HG02981 (cell line): ENCODE results near the gene JKAMP.
A peak's percentile ranks its signal among the peaks of the same experiment; 100 is the strongest.

Experiments
- ATAC-seq: cut with Tn5 transposase; IDR thresholded peaks from one replicate; pipeline ENCODE4 v1.9.1; 2021; ENCODE audit warnings: mild to moderate bottlenecking, moderate library complexity; ENCODE audit not compliant: unreplicated experiment

The JKAMP gene

DNA sequence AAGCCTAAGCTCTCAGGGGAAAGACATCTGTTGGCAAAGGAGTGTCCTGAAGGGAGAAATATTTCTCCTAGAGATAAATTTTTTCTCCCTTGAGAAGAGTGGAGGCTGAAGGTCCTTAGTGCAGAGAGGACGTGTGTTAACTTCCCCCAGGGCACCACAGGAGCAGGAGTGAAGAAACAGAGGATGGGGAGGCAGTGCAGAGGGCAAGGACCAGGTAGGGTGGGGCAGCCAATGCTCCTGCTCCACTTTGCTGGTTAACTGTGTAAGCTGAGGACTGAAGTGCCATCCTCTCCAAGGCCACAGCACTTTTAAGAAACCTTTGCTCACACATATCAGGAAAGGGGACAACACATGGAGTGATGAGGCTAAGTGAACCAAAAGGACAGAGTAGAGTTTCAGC, 4.2 kb upstream of the JKAMP start:
- ATAC-seq = no peak

GRCh38 chr14:59481407-59481806, 2.9 kb upstream of the JKAMP start:
- ATAC-seq = no peak

GRCh38 chr14:59481871-59482540, 2.3 kb upstream of the JKAMP start:
- no peak for ATAC-seq

DNA sequence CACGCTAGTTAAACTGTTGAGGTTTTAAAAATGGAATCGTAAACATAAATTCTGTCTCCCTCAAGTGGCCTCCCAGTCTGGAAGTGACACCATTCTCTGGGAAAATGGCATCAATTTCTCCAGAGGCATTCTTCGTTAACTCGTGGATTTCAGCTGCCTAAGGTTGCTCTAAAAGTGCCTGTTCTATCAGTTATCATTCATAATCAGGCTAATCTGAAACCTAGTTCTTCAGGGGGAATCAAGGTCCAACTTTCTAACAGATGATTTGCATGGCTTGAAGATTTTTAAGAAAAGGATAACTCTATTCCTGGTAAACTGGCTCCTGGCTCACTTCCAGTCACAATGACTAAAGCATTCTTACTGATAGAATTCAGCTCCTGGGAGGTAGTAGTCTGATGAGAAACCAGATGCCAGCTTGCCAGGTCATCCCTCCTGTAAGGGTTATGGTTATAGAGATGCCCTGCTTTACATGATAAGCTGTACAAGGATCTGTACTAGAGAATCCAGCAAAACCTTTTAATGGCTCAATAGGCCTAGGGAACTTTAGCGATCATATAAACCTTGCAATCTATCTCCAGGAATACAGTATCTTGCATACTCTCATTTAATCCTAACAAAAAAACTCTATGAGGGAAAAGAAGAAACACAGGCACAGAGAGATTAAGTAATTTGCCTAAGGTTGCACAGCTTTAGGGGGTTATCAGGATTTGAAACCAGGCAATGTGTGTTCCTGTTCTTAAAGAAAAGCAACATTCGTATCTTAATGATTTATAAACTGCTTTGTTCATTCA, 1.6 kb upstream of the JKAMP start:
- no peak for ATAC-seq

- no peak for ATAC-seq
These were observed 954 bp upstream of the JKAMP start for GRCh38 chr14:59483363-59483762.

DNA sequence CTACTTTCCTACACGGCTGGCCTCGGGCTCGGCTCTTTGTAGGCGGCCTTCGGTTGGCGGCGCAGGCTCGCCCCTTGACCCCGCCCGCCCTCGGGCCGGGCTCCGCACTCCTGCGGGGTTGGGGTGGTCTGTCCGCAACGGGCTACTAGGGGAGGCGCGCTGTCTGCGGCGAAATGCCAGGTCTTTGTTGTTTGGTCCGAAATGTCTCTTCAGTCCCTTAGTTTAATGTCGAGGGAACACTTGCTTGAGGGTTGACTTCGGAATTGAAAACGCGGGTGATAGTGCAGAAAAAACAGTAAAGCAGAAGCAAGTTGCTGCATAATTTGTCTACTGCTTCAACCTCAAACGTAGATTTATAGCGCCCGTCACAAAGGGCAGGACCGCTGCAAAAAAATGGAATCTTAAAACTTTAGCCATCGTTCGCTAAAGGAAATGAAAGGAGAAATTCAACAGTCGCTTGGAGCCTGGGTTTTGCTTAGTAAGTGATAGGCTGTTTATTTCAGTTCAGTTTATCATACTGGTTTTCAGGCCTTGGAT, 390 bp downstream of the JKAMP start:
- ATAC-seq = peak; percentile 38

- no peak for ATAC-seq
These were observed 6.4 kb downstream of the JKAMP start for GRCh38 chr14:59490756-59491155.

DNA sequence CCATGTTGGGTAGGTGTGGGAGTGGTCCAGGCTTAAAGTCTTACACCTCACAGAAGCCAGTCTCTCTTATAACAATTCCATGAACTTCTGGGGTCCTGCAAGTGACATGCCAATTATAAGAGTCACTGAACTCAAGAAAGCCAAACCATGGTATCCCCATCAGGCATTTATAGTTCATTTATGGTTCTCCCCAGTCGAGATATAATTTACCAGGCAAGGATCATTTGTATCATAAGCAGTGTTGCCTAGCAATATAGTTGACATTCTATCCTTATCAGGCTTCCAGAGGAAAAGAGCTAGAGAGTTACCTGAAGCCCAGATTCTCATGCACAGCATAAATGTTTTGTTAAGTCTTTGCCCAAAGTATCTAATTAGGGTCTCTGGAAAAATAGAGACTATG, 8.1 kb downstream of the JKAMP start:
- no peak for ATAC-seq

- ATAC-seq = no peak
These were observed 16.4 kb downstream of the JKAMP start for GRCh38 chr14:59500732-59501131.

- ATAC-seq = no peak
These were observed 18.9 kb downstream of the JKAMP start for GRCh38 chr14:59503256-59503655.

DNA sequence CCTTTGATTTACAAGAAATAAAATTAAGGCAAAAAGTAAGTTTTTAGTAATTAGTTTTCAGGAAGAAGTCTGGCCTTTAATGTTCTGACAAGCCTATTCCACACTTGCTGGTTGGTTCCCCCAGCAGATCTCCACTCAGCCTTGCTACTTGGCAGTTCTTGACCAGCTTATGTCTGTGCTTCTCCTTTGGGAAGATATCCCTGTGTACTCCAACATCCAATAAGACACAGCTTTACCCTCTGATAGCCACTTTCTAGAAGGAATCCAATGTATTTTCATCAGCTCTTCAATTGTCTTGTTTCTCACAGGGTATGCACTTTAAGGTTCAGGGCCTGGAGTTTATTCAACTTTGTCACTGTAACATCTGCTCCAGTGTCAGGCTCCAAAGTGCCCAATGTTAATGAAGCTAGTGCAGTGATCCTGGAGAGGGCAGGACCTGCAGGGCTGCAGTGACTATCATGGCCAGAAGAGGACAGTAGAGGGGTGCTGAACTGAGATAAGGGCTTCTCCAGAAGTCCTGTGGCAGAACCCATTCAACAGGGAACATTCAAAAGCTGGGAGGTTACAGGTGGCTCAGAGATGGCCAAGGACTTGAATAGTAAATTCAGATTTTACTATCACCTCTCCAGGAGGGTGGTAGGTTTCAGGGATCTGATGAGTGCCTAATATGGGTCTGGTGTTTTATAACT, 22.9 kb downstream of the JKAMP start:
- peak; percentile 86 for ATAC-seq

- no peak for ATAC-seq
These were observed 23.4 kb downstream of the JKAMP start for GRCh38 chr14:59507752-59508103.

DNA sequence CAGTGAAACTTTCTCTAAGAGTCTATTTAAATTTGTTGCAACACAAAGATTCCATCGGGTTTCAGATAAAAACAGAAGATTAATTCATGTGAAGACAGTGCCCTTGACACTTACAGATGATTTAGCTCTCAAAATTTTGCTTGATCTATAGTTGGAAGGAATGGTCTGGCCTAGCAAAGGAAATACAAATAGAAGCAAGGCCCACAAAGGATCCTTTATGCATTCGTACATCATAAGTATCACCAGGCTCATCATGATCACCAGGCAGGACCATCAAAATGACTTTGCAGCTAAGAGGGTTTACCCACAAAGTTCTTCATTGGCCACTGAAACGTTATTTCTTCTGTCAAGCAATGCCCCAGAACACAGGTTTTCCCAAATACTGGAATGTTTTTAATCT, 24.8 kb downstream of the JKAMP start:
- no peak for ATAC-seq

DNA sequence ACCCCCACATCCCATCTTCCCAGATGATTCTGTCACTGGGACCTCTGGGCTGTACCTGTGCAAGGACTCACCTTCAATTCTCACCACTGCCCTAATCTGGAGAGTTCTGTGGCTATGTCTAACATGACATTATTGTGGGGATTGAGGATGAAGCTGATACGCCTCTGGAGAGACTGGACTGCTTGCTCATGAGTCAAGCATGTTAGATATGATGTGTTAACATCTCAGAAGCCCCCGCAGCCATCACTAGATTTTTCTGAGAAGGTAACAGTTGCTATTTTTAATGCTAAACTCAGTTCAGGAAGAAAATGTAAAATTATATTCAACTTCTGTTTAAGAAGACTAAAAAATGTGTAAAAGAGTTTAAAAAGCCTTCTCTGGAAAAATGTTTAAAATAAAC, 25.7 kb downstream of the JKAMP start:
- no peak for ATAC-seq

DNA sequence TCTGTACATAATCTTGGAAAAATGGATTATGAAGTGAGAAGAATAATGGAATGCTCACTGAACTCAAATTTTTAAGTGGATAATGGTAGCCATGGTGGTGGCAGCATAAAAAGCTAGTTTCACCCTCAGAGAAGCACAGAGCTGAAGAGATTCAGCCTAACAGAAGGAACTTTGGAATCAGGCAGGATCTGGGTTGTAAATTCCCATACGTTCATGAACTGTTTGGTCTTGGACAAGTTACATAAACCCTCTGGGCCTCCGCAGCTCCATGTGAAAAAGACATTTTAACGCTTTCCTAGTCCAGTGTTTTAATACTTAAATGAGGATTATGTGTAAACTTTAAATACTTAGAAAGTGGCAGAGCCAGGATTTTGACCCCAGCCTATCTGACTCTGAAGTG, 26.6 kb downstream of the JKAMP start:
- ATAC-seq = no peak

DNA sequence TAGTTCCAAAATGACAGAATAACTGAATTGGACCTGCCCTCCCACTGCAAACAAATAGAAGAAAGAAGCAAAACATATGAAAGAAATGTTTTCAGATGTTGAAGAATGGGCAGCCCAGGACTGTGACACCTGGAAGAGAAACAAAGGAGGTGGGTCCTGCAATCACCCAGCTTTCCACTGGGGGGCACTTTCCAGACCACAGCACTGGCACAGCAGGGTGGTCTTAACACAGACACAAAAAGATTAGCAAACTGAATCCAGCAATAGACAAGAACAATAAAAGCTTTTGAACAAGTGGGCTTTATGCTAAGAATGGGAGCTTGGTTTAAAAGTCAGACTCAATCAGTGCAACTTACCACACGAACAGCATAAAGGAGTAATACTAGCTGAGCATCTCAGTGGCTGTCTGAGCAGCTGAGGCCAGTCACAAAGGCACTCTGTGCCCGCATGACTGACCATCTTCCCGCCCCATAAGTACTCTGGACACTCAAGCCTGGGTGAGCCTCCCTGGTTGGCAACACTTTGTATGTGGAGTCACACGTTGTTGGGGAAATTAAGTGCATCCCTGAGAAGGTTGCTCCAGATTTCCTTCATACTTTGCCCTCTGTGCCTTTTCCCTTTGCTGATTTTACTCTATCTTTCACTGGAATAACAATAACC, 27.7 kb downstream of the JKAMP start:
- ATAC-seq = no peak

GRCh38 chr14:59520224-59520623, 35.9 kb downstream of the JKAMP start:
- ATAC-seq = no peak

DNA sequence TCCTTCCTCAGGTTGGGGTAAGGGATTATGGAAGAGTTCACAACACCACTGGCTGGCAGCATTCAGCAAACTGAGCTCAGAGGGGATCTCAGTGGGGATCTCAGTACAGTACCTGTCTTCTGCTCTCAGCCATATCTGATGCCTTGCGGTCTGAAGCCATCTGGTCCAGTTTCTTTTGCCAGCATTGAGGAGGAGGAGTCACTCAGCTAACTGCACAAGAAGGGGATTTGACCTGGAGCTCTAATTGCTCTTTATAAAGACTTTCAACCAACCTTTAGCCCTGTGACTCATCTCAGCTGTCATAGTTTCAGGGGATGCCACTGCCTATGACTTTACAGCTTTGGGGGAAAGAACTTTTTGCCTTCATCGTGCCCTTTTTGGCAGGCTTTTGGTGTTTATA, 44.9 kb downstream of the JKAMP start:
- ATAC-seq = no peak

- ATAC-seq = no peak
These were observed 46.0 kb downstream of the JKAMP start for GRCh38 chr14:59530349-59530748.

- no peak for ATAC-seq
These were observed 48.1 kb downstream of the JKAMP start for GRCh38 chr14:59532419-59532818.

DNA sequence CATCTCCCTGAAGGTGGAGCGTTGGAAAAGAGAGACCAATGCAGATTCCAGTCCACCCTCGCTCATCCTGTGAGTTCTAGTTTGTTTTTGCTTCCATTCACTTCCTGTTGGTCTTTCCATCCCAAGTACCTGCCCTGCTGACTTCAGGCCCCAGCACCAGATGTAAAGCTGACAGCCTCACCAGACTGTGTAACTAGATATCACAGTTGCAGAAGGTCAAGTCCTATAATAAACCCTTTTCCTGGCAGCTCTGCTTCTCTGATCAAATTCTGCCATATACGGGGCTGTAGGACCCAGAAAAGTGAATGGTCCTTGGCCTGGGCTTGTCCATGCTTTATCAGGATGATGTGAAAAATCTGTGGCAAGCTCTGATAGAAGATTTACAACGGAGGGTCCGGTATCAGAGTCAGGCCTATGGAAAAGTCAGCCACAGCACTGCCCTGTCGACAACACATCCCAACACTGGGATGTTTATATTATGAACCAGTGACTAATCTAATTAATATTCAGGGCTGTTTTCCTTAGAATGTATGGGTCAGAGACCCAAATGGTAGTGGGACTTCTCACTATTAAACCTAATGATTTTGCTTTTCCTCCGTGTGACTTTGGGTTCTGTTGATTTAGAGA, 50.2 kb downstream of the JKAMP start:
- no peak for ATAC-seq
